Esophagus mucosa (tissue), 1 donor: ENCODE measurements around the gene PARN. TPM values are rescaled to one million over a fixed set of nuclear protein-coding genes. Genes with fewer than 3 reads are reported as not detected.
"Not testable (repeated sequence)": the region's sequence is repeated elsewhere in the genome, so short reads cannot be mapped to it uniquely, and the experiment has no call there.

ENCODE experiments used
- ATAC-seq: fragments of 200-7000 bp; cut with Tn5 transposase; one replicate; pipeline ENCODE4 v1.9.1; 2020
- total RNA-seq: library from RNA; stranded (reverse); gene quantifications from one replicate; pipeline ENCODE4 v1.2.4, GENCODE V29; 2023
- donor health status: DM: yes; HTN: yes; CAD: no.

The PARN gene
- total RNA-seq, 1 donor from 2014 or later: 22.5 TPM

GRCh38 chr16:14572535-14572934 lies 57.5 kb downstream of the PARN start:
- ATAC-seq: no peak

- no peak for ATAC-seq
These were observed 60.8 kb downstream of the PARN start for GRCh38 chr16:14569213-14569612.

GRCh38 chr16:14566599-14566998 lies 63.5 kb downstream of the PARN start:
- ATAC-seq: no peak

GRCh38 chr16:14565688-14566025 lies 64.4 kb downstream of the PARN start:
- ATAC-seq: no peak

- ATAC-seq: no peak
These were observed 65.0 kb downstream of the PARN start for GRCh38 chr16:14564861-14565687.

- peak; percentile 92 for ATAC-seq
These were observed 65.7 kb downstream of the PARN start for GRCh38 chr16:14564323-14564722.

- peak; percentile 91 for ATAC-seq
These were observed 67.2 kb downstream of the PARN start for GRCh38 chr16:14562691-14563491.

GRCh38 chr16:14560523-14560922 lies 69.5 kb downstream of the PARN start:
- ATAC-seq: no peak

GRCh38 chr16:14559809-14560241 lies 70.2 kb downstream of the PARN start:
- no peak for ATAC-seq

GRCh38 chr16:14553447-14553846 lies 76.6 kb downstream of the PARN start:
- ATAC-seq: no peak

GRCh38 chr16:14549789-14550153 lies 80.3 kb downstream of the PARN start:
- no peak for ATAC-seq

- no peak for ATAC-seq
These were observed 80.9 kb downstream of the PARN start for GRCh38 chr16:14548933-14549788.

- ATAC-seq: no peak
These were observed 84.6 kb downstream of the PARN start for GRCh38 chr16:14545346-14545884.

- not testable (repeated sequence) for ATAC-seq
These were observed 85.2 kb downstream of the PARN start for GRCh38 chr16:14544846-14545245.

- no peak for ATAC-seq
These were observed 90.4 kb downstream of the PARN start for GRCh38 chr16:14539631-14540030.

GRCh38 chr16:14539156-14539555 lies 90.9 kb downstream of the PARN start:
- ATAC-seq: no peak

- no peak for ATAC-seq
These were observed 91.5 kb downstream of the PARN start for GRCh38 chr16:14538604-14539003.

- ATAC-seq: no peak
These were observed 98.4 kb downstream of the PARN start for GRCh38 chr16:14531613-14532012.

GRCh38 chr16:14531101-14531500 lies 99.0 kb downstream of the PARN start:
- no peak for ATAC-seq

- no peak for ATAC-seq
These were observed 100.0 kb downstream of the PARN start for GRCh38 chr16:14530046-14530445.

- ATAC-seq: peak; percentile 89
These were observed 100.9 kb downstream of the PARN start for GRCh38 chr16:14529010-14529669.

GRCh38 chr16:14528306-14528705 lies 101.8 kb downstream of the PARN start:
- ATAC-seq: no peak
